ENCODE measurements around the gene ACKR3. TPM values are rescaled to one million over a fixed set of nuclear protein-coding genes. Genes with fewer than 3 reads are reported as not detected.

ACKR3 gene
- total and polyA plus RNA-seq, 2 experiments from 2014 or later = 1.0 to 3.0 TPM

DNA sequence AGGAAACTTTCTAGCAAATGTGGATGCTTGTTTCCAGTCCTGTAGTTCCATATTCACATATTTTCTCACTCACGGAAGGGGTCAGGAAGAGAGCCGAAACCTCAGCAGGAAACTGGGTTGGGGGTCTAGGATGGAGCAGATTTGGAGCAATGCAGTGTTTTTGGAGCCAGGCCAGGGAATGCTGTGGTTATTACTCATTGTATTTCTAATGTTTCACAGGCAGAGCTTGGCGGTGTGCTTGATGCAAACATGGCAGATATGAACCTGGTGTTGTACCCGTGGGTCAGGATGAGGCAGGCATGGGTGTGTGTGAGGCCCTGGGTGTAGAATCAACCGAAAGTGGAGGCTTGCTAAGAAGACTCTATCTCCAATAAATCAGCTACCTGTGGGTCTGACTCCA, 34.6 kb upstream of the ACKR3 start (continued):
- TF ChIP-seq, protein P1, sequence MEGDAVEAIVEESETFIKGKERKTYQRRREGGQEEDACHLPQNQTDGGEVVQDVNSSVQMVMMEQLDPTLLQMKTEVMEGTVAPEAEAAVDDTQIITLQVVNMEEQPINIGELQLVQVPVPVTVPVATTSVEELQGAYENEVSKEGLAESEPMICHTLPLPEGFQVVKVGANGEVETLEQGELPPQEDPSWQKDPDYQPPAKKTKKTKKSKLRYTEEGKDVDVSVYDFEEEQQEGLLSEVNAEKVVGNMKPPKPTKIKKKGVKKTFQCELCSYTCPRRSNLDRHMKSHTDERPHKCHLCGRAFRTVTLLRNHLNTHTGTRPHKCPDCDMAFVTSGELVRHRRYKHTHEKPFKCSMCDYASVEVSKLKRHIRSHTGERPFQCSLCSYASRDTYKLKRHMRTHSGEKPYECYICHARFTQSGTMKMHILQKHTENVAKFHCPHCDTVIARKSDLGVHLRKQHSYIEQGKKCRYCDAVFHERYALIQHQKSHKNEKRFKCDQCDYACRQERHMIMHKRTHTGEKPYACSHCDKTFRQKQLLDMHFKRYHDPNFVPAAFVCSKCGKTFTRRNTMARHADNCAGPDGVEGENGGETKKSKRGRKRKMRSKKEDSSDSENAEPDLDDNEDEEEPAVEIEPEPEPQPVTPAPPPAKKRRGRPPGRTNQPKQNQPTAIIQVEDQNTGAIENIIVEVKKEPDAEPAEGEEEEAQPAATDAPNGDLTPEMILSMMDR (conservative IDR thresholded peaks at IDR 0.05; ENCODE audit: low read depth in 2 of 2) = no peak
- TF ChIP-seq, protein P2, sequence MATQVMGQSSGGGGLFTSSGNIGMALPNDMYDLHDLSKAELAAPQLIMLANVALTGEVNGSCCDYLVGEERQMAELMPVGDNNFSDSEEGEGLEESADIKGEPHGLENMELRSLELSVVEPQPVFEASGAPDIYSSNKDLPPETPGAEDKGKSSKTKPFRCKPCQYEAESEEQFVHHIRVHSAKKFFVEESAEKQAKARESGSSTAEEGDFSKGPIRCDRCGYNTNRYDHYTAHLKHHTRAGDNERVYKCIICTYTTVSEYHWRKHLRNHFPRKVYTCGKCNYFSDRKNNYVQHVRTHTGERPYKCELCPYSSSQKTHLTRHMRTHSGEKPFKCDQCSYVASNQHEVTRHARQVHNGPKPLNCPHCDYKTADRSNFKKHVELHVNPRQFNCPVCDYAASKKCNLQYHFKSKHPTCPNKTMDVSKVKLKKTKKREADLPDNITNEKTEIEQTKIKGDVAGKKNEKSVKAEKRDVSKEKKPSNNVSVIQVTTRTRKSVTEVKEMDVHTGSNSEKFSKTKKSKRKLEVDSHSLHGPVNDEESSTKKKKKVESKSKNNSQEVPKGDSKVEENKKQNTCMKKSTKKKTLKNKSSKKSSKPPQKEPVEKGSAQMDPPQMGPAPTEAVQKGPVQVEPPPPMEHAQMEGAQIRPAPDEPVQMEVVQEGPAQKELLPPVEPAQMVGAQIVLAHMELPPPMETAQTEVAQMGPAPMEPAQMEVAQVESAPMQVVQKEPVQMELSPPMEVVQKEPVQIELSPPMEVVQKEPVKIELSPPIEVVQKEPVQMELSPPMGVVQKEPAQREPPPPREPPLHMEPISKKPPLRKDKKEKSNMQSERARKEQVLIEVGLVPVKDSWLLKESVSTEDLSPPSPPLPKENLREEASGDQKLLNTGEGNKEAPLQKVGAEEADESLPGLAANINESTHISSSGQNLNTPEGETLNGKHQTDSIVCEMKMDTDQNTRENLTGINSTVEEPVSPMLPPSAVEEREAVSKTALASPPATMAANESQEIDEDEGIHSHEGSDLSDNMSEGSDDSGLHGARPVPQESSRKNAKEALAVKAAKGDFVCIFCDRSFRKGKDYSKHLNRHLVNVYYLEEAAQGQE (IDR thresholded peaks at IDR 0.05; ENCODE audit: unreplicated experiment) = no peak

DNA sequence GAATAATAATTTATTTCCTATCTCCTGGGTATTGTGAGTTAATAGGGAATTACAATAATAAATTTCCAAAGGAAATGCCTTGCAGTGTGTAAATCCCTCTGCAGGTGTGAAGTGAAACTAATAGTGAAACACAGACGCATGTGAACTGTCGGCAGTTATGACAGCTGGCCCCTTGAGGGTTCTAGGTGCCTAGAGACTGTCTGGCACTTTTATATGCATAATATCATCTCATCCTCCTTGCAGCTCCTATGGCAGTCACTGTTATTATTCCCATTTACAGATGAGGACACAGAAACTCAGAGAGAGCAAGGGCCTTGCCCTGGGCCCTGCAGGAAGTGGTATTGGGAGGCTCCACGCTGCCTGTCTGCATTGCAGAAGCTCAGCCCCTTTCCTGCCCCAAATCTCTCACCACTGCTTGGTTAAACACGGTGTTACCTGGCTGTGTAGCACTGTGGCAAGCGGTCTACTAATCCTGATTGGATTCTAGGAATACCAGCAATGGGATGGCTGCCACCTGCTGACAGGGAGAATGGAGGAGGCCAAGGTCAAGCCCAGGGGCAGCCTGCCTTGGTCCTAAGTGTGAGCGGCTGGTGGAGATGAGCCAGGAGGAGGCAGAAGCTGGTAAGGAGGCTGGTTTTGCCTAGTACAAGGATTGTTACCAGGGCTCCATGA, 32.8 kb upstream of the ACKR3 start:
- H3K4me3 ChIP-seq = no peak overlapping the region
- Mint-ChIP-seq H3K9me3 (no peaks in the 10 kb centered on the region), H3K27ac (no peak overlapping the region), H3K4me3 (no peak overlapping the region), H3K27me3 (ENCODE audit: insufficient read depth, low read depth, poor library complexity) (no peaks in the 10 kb centered on the region), H3K36me3 (ENCODE audit: low read depth) (no peaks in the 10 kb centered on the region), H3K4me1 (no peaks in the 10 kb centered on the region; the same call in 2 of the 3 replicates)
- no peak overlapping the region for H2AFZ ChIP-seq
- H3K27ac ChIP-seq (ENCODE audit: low read depth) = no peak overlapping the region
- H3K79me2 ChIP-seq (replicated peaks; ENCODE audit: insufficient read depth) = no peaks in the 10 kb centered on the region
- TF ChIP-seq, protein P1 (conservative IDR thresholded peaks at IDR 0.05; ENCODE audit: low read depth in 2 of 2) = peak in 1 of 2 experiments; percentile 18; a peak in 1 of 4 replicates
- no peak for TF ChIP-seq NANOG (IDR thresholded peaks at IDR 0.05; ENCODE audit: borderline replicate concordance)
- H3K27me3 ChIP-seq (ENCODE audit: insufficient read depth) = no peaks in the 10 kb centered on the region
- H4K20me1 ChIP-seq (replicated peaks; ENCODE audit: insufficient read depth) = no peaks in the 10 kb centered on the region
- no peaks in the 10 kb centered on the region for H3K9me2 ChIP-seq (ENCODE audit: insufficient read depth)
- no peaks in the 10 kb centered on the region for H3K4me1 ChIP-seq (ENCODE audit: insufficient read depth)
- no peaks in the 10 kb centered on the region for H3K36me3 ChIP-seq (ENCODE audit: insufficient read depth)
- DNase-seq (ENCODE audit: low spot score) = no peak
- no peaks in the 10 kb centered on the region for H3F3A ChIP-seq (replicated peaks; ENCODE audit: low read depth)
- ATAC-seq = peak; percentile 65
- no peak overlapping the region for H3K4me2 ChIP-seq

DNA sequence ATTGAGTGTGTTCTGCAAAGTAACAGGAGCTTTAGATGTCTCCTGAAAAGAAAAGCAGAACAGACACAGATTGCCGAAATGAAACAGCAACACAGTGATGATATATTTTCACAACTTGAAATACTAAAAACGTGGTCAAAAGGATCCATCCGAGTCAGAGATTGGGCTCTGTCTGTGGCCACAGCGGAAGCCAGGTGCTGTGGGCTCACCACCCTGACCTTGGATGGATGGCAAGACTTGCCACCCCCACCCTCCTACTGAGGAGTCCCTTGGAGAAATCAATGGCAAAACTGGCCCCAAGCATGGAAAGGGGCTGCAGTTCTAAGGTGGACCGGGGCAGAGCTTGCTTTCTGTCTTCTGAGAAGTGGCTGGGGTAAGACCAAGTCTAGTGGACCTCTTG, 31.4 kb upstream of the ACKR3 start:
- Histone ChIP-seq H3K9me2 (ENCODE audit: insufficient read depth) (no peaks in the 10 kb centered on the region), H3K4me3 (no peak overlapping the region), H3K79me2 (replicated peaks; ENCODE audit: insufficient read depth) (no peaks in the 10 kb centered on the region), H3F3A (replicated peaks; ENCODE audit: low read depth) (no peaks in the 10 kb centered on the region), H3K27ac (ENCODE audit: low read depth) (no peak overlapping the region), H3K4me1 (ENCODE audit: insufficient read depth) (no peaks in the 10 kb centered on the region), H2AFZ (no peak overlapping the region), H3K36me3 (ENCODE audit: insufficient read depth) (no peaks in the 10 kb centered on the region), H3K4me2 (no peak overlapping the region), H4K20me1 (replicated peaks; ENCODE audit: insufficient read depth) (no peaks in the 10 kb centered on the region), H3K27me3 (ENCODE audit: insufficient read depth) (no peaks in the 10 kb centered on the region)
- Mint-ChIP-seq H3K4me3 (no peak overlapping the region), H3K36me3 (ENCODE audit: low read depth) (no peaks in the 10 kb centered on the region), H3K4me1 (no peaks in the 10 kb centered on the region; the same call in 2 of the 3 replicates), H3K27me3 (ENCODE audit: insufficient read depth, low read depth, poor library complexity) (no peaks in the 10 kb centered on the region), H3K9me3 (no peaks in the 10 kb centered on the region), H3K27ac (no peak overlapping the region)
- ATAC-seq (no peak), DNase-seq (ENCODE audit: low spot score) (no peak)
- TF ChIP-seq EZH2phosphoT487 (IDR thresholded peaks at IDR 0.05; ENCODE audit: unreplicated experiment) = no peak
- TF ChIP-seq, protein P2 (IDR thresholded peaks at IDR 0.05; ENCODE audit: unreplicated experiment) = no peak
- TF ChIP-seq CREB1 (CRISPR knock-in tag; IDR thresholded peaks at IDR 0.05; ENCODE audit: low read depth) = no peak
- TF ChIP-seq STAT1 (IDR thresholded peaks at IDR 0.05; ENCODE audit: unreplicated experiment) = no peak
- TF ChIP-seq ZNF114 (CRISPR knock-in tag; IDR thresholded peaks at IDR 0.05) = no peak

All from GM23338 (cell line).